ENCODE data around the gene PCDHGA7.
A peak's percentile ranks its signal among the peaks of the same experiment; 100 is the strongest.
"Not testable (repeated sequence)": the region's sequence is repeated elsewhere in the genome, so short reads cannot be mapped to it uniquely, and the experiment has no call there.

PCDHGA7 gene

DNA sequence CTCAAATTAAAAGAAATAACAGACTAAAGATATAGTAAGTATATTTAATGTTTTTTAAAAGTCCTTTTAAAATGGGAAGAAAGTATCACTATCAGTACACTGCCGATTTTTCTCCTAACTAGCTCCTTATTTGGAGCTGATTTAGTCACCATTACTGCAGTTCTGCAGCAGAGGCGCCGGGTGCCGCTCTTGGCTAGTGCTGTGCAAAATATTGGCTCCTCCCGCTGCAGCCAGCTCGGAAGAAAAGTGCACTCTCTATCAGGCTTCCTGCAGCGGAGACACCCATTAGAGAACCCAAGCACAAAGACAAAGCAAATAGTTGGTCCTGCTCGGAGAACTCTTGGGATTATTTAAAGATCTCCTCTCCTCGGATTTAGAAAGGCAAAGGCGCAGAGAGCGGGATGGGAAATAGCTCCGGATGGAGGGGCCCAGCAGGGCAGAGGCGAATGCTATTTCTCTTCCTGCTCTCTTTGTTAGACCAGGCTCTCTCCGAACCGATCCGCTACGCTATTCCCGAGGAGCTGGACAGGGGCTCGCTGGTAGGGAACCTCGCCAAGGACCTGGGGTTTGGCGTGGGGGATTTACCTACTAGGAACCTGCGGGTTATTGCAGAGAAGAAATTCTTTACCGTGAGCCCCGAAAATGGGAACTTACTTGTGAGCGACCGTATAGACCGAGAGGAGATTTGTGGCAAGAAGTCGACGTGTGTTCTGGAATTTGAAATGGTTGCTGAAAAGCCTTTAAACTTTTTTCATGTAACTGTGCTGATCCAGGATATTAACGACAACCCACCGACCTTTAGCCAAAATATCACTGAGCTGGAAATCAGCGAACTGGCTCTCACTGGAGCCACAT, 12.3 kb upstream of the PCDHGA7 start, which contains the start of gene PCDHGB3:
Gene PCDHGB3 (plus strand): TSS at position 249 of the 855 bp plus-strand sequence. CDS start 153 bp downstream, at position 402.
- DNase-seq = peak; percentile 40

DNA sequence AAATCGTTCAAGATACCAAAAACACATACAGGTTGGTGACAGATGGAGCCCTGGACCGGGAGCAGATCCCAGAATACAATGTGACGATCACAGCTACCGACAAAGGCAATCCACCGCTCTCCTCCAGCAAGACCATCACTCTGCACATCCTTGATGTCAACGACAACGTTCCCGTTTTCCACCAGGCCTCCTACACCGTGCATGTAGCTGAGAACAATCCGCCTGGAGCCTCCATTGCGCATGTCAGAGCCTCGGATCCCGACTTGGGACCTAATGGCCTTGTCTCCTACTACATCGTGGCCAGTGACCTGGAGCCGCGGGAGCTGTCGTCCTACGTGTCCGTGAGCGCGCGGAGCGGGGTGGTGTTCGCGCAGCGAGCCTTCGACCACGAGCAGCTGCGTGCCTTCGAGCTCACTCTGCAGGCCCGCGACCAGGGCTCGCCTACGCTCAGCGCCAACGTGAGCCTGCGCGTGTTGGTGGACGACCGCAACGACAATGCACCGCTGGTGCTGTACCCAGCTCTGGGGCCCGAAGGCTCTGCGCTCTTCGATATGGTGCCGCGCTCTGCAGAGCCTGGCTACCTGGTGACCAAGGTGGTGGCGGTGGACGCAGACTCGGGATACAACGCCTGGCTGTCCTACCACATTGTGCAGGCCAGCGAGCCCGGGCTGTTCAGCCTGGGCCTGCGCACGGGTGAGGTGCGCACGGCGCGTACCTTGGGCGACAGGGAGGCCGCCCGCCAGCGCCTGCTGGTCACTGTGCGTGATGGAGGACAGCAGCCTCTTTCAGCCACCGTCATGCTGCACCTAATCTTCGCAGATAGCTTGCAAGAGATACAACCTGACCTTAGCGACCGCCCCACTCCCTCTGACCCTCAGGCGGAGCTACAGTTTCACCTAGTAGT, 10.7 kb upstream of the PCDHGA7 start:
- DNase-seq = no peak

DNA sequence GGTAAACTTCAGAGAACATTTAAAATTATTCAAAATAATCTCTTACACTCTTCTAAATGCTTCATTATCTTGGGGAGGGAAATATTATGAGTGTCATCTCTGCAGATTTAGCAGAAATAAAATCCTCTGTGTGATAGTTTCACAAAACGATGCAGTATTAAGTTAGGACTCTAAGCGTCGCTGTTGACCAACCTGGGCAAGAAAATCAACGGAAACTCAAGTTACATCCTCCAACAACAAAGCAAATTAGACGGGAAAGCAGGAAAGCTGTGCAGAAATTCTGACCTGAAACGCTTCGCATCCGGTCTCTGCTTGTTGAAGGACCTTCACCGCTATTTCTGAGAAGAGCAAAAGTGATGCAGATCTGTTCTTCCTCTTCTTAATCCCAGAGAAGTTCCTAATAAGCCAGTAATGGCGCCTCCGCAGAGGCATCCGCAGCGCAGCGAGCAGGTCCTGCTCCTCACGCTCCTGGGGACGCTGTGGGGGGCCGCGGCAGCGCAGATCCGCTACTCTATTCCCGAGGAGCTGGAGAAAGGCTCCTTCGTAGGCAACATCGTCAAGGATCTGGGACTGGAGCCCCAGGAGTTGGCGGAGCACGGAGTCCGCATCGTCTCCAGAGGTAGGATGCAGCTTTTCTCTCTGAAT, 8.7 kb upstream of the PCDHGA7 start, which contains the start of gene PCDHGA6:
Gene PCDHGA6 (plus strand): TSS at position 219 of the 645 bp plus-strand sequence. CDS start 193 bp downstream, at position 412.
- no peak for DNase-seq

DNA sequence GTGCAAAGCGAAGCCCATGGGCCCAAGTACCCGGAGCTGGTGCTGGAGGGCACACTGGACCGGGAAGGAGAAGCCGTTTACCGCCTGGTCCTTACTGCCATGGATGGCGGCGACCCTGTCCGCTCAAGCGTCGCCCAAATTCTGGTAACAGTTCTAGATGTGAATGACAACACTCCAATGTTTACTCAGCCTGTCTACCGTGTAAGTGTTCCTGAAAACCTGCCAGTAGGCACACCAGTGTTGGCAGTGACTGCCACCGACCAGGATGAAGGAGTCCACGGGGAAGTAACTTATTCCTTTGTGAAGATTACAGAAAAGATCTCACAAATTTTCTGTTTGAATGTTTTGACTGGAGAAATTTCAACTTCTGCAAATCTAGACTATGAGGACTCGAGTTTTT, 7.9 kb upstream of the PCDHGA7 start:
- no peak for DNase-seq

DNA sequence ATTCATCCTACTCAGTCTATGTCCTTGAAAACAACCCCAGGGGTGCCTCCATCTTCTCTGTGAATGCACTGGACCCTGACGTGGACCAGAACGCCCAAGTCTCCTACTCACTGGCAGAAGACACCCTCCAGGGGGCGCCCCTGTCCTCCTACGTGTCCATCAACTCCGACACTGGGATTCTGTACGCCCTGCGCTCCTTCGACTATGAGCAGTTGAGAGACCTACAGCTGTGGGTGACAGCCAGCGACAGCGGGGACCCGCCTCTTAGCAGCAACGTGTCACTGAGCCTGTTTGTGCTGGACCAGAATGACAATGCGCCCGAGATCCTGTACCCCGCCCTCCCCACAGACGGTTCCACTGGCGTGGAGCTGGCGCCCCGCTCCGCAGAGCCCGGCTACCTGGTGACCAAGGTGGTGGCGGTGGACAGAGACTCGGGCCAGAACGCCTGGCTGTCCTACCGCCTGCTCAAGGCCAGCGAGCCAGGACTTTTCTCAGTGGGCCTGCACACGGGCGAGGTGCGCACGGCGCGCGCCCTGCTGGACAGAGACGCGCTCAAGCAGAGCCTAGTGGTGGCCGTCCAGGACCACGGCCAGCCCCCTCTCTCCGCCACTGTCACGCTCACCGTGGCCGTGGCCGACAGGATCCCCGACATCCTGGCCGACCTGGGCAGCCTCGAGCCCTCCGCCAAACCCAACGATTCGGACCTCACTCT, 6.9 kb upstream of the PCDHGA7 start:
- DNase-seq = peak; percentile 26

DNA sequence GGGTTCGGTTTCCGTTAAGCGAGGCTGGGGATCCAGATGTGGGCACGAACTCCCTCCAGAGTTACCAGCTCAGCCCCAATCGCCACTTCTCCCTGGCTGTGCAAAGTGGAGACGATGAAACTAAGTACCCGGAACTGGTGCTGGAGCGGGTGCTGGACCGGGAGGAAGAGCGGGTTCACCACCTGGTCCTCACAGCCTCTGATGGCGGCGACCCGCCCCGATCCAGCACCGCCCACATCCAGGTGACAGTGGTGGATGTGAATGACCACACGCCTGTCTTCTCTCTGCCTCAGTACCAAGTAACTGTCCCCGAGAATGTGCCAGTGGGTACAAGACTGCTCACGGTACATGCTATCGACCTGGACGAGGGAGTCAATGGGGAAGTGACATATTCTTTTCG, 803 bp downstream of the PCDHGA7 start:
- DNase-seq = no peak

DNA sequence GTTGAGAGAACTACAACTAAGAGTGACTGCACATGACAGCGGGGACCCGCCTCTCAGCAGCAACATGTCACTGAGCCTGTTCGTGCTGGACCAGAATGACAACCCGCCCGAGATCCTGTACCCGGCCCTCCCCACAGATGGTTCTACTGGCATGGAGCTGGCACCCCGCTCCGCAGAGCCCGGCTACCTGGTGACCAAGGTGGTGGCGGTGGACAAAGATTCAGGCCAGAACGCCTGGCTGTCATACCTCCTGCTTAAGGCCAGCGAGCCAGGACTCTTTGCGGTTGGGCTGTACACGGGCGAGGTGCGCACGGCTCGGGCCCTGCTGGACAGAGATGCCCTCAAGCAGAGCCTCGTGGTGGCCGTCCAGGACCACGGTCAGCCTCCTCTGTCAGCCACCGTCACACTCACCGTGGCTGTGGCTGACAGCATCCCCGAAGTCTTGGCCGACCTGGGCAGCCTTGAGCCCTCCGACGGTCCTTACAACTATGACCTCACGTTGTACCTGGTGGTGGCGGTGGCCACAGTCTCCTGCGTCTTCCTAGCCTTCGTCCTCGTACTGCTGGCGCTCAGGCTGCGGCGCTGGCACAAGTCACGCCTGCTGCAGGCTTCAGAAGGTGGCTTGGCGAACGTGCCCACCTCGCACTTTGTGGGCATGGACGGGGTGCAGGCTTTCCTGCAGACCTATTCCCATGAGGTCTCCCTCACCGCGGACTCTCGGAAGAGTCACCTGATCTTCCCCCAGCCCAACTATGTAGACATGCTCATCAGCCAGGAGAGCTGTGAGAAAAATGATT, 2.1 kb downstream of the PCDHGA7 start:
- DNase-seq = no peak

DNA sequence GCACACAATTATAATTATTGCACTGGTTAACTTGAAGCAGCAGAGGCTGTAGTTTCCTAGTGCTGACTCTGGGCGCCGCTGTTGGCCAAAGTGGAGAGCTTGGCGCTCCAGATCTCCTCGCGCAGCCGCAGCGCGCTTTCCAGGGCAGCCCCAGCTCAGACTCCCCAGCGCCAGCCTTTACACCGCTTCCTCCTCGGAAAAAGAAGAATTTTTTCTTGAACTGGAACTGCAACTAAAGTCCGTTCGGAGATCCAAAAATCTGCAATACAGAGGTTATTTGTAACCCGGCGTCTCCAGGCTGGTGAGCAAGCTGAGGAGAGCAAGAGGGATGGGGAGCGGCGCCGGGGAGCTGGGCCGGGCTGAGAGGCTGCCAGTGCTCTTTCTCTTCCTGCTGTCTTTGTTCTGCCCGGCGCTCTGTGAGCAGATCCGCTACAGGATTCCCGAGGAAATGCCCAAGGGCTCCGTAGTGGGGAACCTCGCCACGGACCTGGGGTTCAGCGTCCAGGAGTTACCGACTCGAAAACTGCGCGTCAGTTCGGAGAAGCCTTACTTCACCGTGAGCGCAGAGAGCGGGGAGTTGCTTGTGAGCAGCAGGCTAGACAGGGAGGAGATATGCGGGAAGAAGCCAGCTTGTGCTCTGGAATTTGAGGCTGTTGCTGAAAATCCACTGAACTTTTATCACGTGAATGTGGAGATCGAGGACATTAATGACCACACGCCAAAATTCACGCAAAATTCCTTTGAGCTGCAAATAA, 5.2 kb downstream of the PCDHGA7 start, which contains the start of gene PCDHGB4:
Gene PCDHGB4 (plus strand): TSS at position 142 of the 755 bp plus-strand sequence. CDS start 187 bp downstream, at position 329.
- DNase-seq = peak; percentile 44

DNA sequence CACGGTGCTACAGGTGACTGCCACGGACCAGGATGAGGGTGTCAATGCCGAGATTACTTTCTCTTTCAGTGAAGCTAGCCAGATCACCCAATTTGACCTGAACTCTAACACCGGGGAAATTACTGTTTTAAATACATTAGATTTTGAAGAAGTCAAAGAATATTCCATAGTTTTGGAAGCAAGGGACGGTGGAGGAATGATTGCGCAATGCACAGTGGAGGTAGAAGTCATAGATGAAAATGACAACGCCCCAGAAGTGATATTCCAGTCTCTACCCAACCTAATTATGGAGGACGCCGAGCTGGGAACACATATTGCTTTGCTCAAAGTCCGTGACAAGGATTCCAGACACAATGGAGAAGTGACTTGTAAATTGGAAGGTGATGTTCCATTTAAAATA, 6.1 kb downstream of the PCDHGA7 start:
- no peak for DNase-seq

DNA sequence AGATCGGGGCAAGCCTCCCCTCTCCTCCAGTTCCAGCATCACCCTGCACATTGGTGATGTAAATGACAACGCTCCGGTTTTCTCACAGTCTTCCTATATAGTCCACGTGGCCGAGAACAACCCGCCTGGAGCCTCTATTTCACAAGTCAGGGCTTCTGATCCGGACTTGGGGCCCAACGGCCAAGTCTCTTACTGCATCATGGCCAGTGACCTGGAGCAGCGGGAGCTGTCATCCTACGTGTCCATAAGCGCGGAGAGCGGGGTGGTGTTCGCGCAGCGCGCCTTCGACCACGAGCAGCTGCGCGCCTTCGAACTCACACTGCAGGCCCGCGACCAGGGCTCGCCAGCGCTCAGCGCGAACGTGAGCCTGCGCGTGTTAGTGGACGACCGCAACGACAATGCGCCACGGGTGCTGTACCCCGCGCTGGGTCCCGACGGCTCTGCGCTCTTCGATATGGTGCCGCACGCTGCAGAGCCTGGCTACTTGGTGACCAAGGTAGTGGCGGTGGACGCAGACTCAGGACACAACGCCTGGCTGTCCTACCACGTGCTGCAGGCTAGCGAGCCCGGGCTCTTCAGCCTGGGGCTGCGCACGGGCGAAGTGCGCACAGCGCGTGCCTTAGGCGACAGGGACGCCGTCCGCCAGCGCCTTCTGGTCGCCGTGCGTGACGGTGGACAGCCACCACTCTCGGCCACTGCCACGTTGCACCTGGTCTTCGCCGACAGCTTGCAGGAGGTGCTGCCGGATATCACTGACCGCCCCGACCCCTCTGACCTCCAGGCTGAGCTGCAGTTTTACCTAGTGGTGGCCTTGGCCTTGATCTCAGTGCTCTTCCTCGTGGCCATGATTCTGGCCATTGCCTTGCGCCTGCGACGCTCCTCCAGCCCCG, 6.9 kb downstream of the PCDHGA7 start:
- DNase-seq = no peak

DNA sequence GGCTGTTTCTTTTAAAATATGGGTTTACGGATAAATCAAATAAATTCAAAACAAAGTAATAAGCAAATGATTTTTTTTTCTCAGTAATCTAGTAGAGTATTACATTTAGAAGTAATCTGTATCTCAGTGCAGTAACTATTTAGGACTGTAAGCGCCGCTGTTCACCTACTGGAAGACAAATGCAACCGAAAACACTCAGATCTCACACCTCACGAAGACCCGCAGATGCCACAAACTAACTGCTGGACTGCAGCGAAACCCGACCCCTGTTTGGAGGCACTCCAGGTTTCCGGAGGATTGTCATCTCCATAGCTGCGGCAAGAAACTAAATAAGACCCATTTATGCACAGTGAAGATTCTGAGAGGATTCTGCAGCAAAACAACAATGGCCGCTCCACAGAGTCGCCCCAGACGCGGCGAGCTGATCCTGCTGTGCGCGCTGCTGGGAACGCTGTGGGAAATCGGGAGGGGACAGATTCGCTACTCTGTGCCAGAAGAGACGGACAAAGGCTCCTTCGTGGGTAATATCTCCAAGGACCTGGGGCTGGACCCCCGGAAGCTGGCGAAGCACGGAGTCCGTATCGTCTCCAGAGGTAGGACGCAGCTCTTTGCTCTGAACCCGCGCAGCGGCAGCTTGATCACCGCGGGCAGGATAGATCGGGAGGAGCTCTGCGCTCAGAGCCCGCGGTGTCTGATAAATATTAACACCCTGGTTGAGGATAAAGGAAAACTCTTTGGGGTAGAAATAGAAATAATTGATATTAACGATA, 10.1 kb downstream of the PCDHGA7 start, which contains the start of gene PCDHGA8:
Gene PCDHGA8 (plus strand): TSS at position 205 of the 770 bp plus-strand sequence. CDS start 181 bp downstream, at position 386.
- DNase-seq = no peak

DNA sequence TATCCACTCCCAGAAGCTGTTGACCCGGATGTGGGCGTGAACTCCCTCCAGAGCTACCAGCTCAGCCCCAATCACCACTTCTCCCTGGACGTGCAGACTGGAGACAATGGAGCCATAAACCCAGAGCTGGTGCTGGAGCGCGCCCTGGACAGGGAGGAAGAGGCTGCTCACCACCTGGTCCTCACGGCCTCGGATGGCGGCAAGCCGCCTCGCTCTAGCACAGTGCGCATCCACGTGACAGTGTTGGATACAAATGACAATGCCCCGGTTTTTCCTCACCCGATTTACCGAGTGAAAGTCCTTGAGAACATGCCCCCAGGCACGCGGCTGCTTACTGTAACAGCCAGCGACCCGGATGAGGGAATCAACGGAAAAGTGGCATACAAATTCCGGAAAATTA, 10.7 kb downstream of the PCDHGA7 start:
- no peak for DNase-seq

DNA sequence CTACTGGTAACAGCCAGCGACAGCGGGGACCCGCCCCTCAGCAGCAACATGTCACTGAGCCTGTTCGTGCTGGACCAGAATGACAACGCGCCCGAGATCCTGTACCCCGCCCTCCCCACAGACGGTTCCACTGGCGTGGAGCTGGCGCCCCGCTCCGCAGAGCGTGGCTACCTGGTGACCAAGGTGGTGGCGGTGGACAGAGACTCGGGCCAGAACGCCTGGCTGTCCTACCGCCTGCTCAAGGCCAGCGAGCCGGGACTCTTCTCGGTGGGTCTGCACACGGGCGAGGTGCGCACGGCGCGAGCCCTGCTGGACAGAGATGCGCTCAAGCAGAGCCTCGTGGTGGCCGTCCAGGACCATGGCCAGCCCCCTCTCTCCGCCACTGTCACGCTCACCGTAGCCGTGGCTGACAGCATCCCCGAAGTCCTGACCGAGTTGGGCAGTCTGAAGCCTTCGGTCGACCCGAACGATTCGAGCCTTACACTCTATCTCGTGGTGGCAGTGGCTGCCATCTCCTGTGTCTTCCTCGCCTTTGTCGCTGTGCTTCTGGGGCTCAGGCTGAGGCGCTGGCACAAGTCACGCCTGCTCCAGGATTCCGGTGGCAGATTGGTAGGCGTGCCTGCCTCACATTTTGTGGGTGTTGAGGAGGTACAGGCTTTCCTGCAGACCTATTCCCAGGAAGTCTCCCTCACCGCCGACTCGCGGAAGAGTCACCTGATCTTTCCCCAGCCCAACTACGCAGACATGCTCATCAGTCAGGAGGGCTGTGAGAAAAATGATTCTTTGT, 12.1 kb downstream of the PCDHGA7 start:
- DNase-seq = not testable (repeated sequence)

DNA sequence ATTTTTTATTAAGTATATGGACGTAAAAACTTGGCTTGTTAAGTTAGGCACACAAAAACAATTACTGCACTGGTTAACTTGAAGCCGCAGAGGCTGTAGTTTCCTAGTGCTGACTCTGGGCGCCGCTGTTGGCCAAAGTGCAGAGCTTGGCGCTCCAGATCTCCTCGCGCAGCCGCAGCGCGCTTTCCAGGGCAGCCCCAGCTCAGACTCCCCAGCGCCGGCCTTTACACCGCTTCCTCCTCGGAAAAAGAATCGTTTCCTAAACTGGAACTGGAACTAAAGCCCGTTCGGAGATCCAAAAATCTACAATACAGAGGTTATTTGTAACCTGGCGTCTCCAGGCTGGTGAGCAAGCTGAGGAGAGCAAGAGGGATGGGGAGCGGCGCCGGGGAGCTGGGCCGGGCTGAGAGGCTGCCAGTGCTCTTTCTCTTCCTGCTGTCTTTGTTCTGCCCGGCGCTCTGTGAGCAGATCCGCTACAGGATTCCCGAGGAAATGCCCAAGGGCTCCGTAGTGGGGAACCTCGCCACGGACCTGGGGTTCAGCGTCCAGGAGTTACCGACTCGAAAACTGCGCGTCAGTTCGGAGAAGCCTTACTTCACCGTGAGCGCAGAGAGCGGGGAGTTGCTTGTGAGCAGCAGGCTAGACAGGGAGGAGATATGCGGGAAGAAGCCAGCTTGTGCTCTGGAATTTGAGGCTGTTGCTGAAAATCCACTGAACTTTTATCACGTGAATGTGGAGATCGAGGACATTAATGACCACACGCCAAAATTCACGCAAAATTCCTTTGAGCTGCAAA, 15.4 kb downstream of the PCDHGA7 start, which contains the start of gene PCDHGB5:
Gene PCDHGB5 (plus strand): TSS at position 192 of the 796 bp plus-strand sequence. CDS start 181 bp downstream, at position 373.
- DNase-seq = peak; percentile 60

DNA sequence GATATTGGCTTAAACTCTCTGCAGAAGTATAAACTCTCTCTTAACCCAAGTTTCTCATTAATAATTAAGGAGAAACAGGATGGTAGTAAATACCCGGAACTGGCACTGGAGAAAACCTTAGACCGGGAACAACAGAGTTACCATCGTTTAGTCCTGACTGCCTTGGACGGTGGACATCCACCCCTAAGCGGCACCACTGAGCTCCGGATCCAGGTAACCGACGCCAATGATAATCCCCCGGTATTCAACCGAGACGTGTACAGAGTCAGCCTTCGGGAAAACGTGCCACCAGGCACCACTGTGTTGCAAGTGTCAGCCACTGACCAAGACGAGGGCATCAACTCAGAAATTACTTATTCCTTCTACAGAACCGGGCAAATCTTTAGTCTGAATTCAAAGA, 16.1 kb downstream of the PCDHGA7 start:
- no peak for DNase-seq

DNA sequence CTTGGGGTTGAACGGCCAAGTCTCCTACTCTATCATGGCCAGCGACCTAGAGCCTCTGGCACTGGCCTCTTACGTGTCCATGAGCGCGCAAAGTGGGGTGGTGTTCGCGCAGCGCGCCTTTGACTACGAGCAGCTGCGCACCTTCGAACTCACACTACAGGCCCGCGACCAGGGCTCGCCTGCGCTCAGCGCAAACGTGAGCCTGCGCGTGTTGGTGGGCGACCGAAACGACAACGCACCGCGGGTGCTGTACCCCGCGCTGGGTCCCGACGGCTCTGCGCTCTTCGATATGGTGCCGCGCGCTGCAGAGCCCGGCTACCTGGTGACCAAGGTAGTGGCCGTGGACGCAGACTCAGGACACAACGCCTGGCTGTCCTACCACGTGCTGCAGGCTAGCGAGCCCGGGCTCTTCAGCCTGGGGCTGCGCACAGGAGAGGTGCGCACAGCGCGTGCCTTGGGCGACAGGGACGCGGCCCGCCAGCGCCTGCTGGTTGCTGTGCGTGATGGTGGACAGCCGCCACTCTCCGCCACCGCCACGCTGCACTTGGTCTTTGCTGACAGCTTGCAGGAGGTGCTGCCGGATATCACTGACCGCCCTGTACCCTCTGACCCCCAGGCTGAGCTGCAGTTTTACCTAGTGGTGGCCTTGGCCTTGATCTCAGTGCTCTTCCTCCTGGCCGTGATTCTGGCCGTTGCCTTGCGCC, 17.2 kb downstream of the PCDHGA7 start:
- no peak for DNase-seq
